Muscle layer of colon (tissue), 2 donors: ENCODE results near the gene CDHR5.

Source experiments
- H3K27ac ChIP-seq: one replicate; pipeline ENCODE4 v1.7.0; 2013; ENCODE audit warnings: low read depth, mild to moderate bottlenecking, low read length, moderate library complexity
- H3K27me3 ChIP-seq, 2 donors: one replicate each; pipeline ENCODE4 v1.7.0; 2013; ENCODE audit warnings: low read length in 2 of 2, mild to moderate bottlenecking in 2 of 2; ENCODE audit not compliant: insufficient read depth in 2 of 2, control insufficient read depth in 1 of 2
- H3K36me3 ChIP-seq: one replicate; pipeline ENCODE4 v1.7.0; 2013; ENCODE audit warnings: mild to moderate bottlenecking, low read length; ENCODE audit not compliant: insufficient read depth
- H3K4me1 ChIP-seq: one replicate; pipeline ENCODE4 v1.7.0; 2013; ENCODE audit warnings: mild to moderate bottlenecking, low read length; ENCODE audit not compliant: insufficient read depth
- H3K4me3 ChIP-seq, 2 donors: one replicate each; pipeline ENCODE4 v1.7.0; 2013; ENCODE audit warnings: low read length in 2 of 2, low read depth in 1 of 2, mild to moderate bottlenecking in 1 of 2, moderate library complexity in 1 of 2
- H3K9ac ChIP-seq: one replicate; pipeline ENCODE4 v1.7.0; 2013; ENCODE audit warnings: low read length
- H3K9me3 ChIP-seq: one replicate; pipeline ENCODE4 v1.7.0; 2013; ENCODE audit warnings: mild to moderate bottlenecking, low read length
- donor health status: abdominal sarcoma.
- donor health status: Adenocarcinoma of cecum.

Gene CDHR5

DNA sequence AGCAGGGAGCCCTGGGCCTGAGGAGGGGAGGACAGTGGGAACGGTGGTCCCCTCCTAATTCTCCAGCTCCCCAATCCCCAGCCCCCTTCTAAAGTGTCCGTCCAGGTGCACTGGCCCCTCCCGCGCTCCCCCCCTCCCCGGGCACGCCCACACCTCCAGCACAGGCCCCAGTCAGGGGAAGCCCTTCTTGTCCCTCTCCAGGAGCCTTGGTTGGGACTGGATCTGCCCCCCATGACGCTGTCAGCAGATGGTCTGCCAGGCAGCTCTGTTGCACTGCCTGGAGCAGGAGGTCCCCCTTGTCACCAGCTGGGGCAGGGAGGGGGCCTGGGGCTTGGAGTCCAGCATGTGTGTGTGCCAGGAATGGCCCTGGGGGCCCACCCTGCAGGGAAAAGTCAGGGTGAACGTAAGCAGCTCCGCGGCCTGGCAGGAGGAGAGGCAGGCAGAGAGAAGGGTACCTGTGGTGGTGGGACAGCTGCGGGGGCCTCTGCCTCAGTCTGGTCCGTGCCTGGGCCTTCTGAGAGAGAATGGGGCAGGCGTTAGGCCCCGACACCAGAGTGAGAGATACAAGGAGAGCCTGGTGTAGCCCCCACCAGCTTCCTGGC, 10.6 kb downstream of the CDHR5 start:
- no peaks in the 10 kb centered on the region for H3K27me3 ChIP-seq
- H3K9me3 ChIP-seq = no peaks in the 10 kb centered on the region
- H3K36me3 ChIP-seq = peaks cover 34% of the 10 kb centered on the region
- peaks cover 13% of the 10 kb centered on the region for H3K4me1 ChIP-seq
- no peak overlapping the region for H3K9ac ChIP-seq
- no peak overlapping the region for H3K4me3 ChIP-seq
- no peak overlapping the region for H3K27ac ChIP-seq

- Histone ChIP-seq H3K9me3 (no peaks in the 10 kb centered on the region), H3K4me3 (no peak overlapping the region), H3K36me3 (peaks cover 39% of the 10 kb centered on the region), H3K4me1 (peaks cover 13% of the 10 kb centered on the region), H3K27me3 (no peaks in the 10 kb centered on the region), H3K27ac (no peak overlapping the region), H3K9ac (no peak overlapping the region)
These were observed 11.3 kb downstream of the CDHR5 start for GRCh38 chr11:613369-613968.

DNA sequence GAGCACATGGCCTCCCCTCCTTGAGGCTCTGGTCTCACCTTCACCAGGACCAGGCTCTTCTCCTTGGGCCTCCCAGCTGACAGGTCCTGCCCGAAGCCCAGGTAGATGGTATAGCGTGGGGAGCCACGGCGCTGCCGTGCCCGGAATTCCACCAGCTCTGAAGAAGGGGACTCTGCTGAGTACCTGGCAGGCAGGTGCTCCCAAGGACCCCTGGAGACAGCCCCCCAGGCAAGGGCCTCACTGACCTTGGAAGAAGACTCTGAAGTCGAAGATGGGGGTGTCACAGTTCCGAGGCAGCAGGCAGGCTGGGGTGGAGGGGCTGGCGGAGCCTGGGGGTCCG, 11.8 kb downstream of the CDHR5 start:
- Histone ChIP-seq H3K27me3 (no peaks in the 10 kb centered on the region), H3K9ac (no peak overlapping the region), H3K27ac (no peak overlapping the region), H3K4me3 (no peak overlapping the region), H3K9me3 (no peaks in the 10 kb centered on the region), H3K4me1 (peaks cover 13% of the 10 kb centered on the region), H3K36me3 (peaks cover 44% of the 10 kb centered on the region)

DNA sequence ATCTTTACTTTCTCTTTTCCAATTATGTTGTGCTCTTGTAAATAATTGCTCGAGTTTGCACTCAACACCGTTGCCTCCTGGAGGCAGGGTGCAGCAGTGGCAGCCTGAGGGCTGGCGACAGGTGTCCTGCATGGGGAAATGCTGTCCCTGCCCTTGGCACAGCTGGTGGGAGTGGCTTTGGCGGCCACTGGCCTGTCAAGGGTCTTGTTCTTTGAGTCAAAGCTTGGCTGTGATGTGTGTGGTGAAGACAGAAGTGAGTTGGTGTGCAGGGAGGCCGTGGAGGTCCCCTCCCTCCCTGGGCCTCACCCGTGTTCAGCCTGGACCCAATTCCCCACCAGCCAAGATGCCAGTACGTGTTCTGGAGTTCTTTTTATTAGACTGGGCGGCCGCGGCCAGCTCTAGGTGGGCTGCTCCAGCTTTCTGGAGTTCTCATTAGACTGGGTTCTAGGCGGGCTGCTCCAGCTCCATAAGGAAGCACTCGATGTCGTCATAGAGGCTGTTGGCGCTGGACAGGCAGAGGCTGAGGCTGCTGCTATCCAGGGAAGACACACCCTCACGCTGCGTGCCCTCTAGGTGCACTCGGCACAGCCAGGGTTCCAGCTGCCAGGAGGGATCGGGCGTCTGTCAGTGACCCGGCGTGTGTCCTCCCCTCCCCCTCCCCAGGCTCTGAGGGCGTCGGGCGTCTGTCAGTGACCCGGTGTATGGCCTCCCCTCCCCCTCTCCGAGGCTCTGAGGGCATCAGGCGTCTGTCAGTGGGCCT, 12.4 kb downstream of the CDHR5 start:
- peaks cover 49% of the 10 kb centered on the region for H3K36me3 ChIP-seq

GRCh38 chr11:611001-611996, 13.5 kb downstream of the CDHR5 start:
- Histone ChIP-seq H3K4me3 (no peak overlapping the region), H3K9me3 (no peaks in the 10 kb centered on the region), H3K27ac (no peak overlapping the region), H3K4me1 (peaks cover 12% of the 10 kb centered on the region), H3K27me3 (no peaks in the 10 kb centered on the region), H3K36me3 (peaks cover 60% of the 10 kb centered on the region), H3K9ac (no peak overlapping the region)

More for the DNA sequence above, 12.4 kb downstream of the CDHR5 start:
- Histone ChIP-seq H3K27ac (no peak overlapping the region), H3K9me3 (no peaks in the 10 kb centered on the region), H3K4me1 (peaks cover 13% of the 10 kb centered on the region), H3K9ac (no peak overlapping the region), H3K27me3 (no peaks in the 10 kb centered on the region), H3K4me3 (no peak overlapping the region)

DNA sequence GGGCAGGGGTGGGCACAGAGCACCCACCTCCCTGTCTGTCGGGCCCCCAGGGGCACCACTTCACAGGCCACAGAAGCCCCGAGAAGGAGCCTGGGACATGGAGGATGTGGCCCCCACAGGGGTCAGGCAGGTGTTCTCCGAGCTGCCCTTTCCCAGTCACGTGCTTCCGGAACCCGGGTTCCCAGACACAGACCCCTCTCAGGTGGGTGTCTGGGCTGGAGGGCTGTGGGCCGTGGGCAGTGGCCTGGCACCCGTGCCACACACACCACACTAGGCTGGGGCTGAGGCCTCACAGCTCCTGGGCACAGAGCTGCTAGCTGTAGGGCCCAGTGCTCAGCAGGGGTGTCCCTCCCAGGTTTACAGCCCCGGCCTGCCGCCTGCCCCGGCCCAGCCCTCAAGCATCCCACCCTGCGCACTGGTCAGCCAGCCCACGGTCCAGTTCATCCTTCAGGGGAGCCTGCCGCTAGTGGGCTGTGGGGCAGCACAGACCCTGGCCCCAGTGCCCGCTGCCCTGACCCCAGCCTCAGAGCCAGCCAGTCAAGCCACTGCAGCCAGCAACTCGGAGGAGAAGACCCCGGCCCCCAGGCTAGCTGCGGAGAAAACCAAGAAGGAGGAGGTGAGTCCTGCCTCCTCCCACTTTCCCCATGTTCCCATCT, 14.5 kb downstream of the CDHR5 start:
- Histone ChIP-seq H3K27ac (no peak overlapping the region), H3K4me1 (peaks cover 12% of the 10 kb centered on the region), H3K36me3 (peaks cover 70% of the 10 kb centered on the region), H3K9ac (no peak overlapping the region), H3K9me3 (no peaks in the 10 kb centered on the region), H3K27me3 (no peaks in the 10 kb centered on the region), H3K4me3 (no peak overlapping the region)

GRCh38 chr11:609341-609811, 15.4 kb downstream of the CDHR5 start:
- no peak overlapping the region for H3K9ac ChIP-seq
- peaks cover 79% of the 10 kb centered on the region for H3K36me3 ChIP-seq
- H3K9me3 ChIP-seq = no peaks in the 10 kb centered on the region
- H3K27ac ChIP-seq = no peak overlapping the region
- H3K4me1 ChIP-seq = peaks cover 8% of the 10 kb centered on the region
- no peak overlapping the region for H3K4me3 ChIP-seq
- H3K27me3 ChIP-seq = no peaks in the 10 kb centered on the region

- Histone ChIP-seq H3K36me3 (peaks cover 84% of the 10 kb centered on the region), H3K27me3 (no peaks in the 10 kb centered on the region), H3K27ac (no peak overlapping the region), H3K9ac (no peak overlapping the region), H3K4me3 (no peak overlapping the region), H3K4me1 (peaks cover 4% of the 10 kb centered on the region), H3K9me3 (no peaks in the 10 kb centered on the region)
These were observed 15.9 kb downstream of the CDHR5 start for GRCh38 chr11:608791-609251.

GRCh38 chr11:607971-608659, 16.6 kb downstream of the CDHR5 start:
- H3K9me3 ChIP-seq = no peaks in the 10 kb centered on the region
- peaks cover 4% of the 10 kb centered on the region for H3K4me1 ChIP-seq
- H3K27ac ChIP-seq = no peak overlapping the region
- H3K9ac ChIP-seq = no peak overlapping the region
- H3K36me3 ChIP-seq = peaks cover 88% of the 10 kb centered on the region
- no peaks in the 10 kb centered on the region for H3K27me3 ChIP-seq
- no peak overlapping the region for H3K4me3 ChIP-seq

DNA sequence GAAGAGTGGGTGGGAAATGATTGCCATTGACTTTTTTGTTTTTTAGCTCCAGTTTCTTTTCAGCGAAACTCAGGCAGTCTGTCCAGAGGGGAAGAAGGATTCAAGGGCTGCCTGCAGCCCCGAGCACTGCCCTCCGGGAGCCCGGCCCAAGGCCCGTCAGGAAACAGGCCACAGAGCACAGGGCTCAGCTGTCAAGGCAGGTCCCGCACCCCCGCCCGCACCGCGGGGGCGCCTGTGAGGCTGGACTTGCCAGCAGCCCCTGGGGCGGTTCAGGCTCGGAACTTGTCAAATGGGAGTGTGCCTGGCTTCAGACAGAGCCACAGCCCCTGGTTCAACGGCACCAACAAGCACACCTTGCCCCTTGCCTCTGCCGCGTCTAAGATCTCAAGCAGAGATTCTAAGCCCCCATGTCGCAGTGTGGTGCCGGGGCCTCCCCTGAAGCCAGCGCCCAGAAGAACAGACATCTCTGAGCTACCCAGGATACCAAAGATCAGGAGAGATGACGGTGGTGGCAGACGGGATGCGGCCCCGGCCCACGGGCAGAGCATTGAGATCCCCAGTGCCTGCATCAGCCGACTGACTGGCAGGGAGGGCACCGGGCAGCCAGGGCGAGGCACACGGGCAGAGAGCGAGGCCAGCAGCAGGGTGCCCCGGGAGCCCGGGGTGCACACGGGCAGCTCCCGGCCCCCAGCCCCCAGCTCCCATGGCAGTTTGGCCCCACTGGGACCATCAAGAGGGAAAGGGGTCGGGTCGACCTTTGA, 17.6 kb downstream of the CDHR5 start:
- no peak overlapping the region for H3K9ac ChIP-seq
- H3K4me1 ChIP-seq = peaks cover 4% of the 10 kb centered on the region
- no peaks in the 10 kb centered on the region for H3K9me3 ChIP-seq
- peak overlapping the region; percentile 39 for H3K27ac ChIP-seq
- H3K27me3 ChIP-seq = no peaks in the 10 kb centered on the region
- no peak overlapping the region for H3K4me3 ChIP-seq
- peaks cover 87% of the 10 kb centered on the region for H3K36me3 ChIP-seq
